GM12801 (cell line): ENCODE data around the gene ARHGAP8.

Experiments
- CTCF ChIP-seq: IDR thresholded peaks from one replicate; pipeline ENCODE4 v1.5.1; 2011; ENCODE audit warnings: control low read depth; ENCODE audit not compliant: insufficient read length; ENCODE audit errors: extremely low read depth

The ARHGAP8 gene

GRCh38 chr22:44878483-44879300 lies 126.3 kb downstream of the ARHGAP8 start:
- no peak for TF ChIP-seq CTCF

GRCh38 chr22:44879301-44879680 lies 126.9 kb downstream of the ARHGAP8 start:
- no peak for TF ChIP-seq CTCF

GRCh38 chr22:44880610-44881290 lies 128.4 kb downstream of the ARHGAP8 start:
- TF ChIP-seq CTCF: no peak

GRCh38 chr22:44881624-44882023 lies 129.2 kb downstream of the ARHGAP8 start:
- TF ChIP-seq CTCF: no peak

GRCh38 chr22:44882226-44882905 lies 130.0 kb downstream of the ARHGAP8 start:
- TF ChIP-seq CTCF: no peak

GRCh38 chr22:44883011-44883421 lies 130.6 kb downstream of the ARHGAP8 start:
- no peak for TF ChIP-seq CTCF

- TF ChIP-seq CTCF: no peak
Measured at GRCh38 chr22:44884562-44884961, 132.2 kb downstream of the ARHGAP8 start.
